ENCODE results near the gene RMRP. TPM values are rescaled to one million over a fixed set of nuclear protein-coding genes. Genes with fewer than 3 reads are reported as not detected.

Gene RMRP
- total and polyA plus RNA-seq, 10 of the 15 experiments (the other 5 are each of a cell fraction or from before 2014, with no cell fraction given) = 12.0 to 42,450 (median 6,418) TPM; not detected in 4

DNA sequence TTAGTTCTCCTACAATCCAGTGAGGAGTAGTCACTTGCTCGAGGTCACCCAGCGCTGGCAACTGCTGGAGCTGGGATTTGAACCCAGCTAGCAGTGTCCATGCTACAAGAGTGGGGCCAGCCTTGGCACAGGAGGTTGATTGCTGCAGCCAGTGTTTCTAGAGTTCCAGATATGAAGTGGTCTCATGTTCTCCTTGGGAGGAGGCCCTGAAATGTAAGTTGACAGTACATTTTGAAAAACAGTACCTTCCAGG is 1.1 kb upstream of the RMRP start:
- intact Hi-C loops (cut with micrococcal nuclease; ENCODE audit: unreplicated experiment) (loop anchor here (1.0 to 10.0 kb wide), 3 partner anchors 55 to 166 kb away; partner anchors contain the start of genes FAM221B and TMEM8B), in situ Hi-C loops (cut with MboI) (no loop called here)
- Histone ChIP-seq H3K4me3 (peak overlapping the region; percentile 85), H3K4me2 (ENCODE audit: control insufficient read depth, insufficient read depth) (peak overlapping the region; percentile 95), H4K20me1 (ENCODE audit: control insufficient read depth, insufficient read depth) (no peaks in the 10 kb centered on the region), H3K9me3 (replicated peaks; ENCODE audit: control insufficient read depth, insufficient read depth, low read length) (no peaks in the 10 kb centered on the region), H3K27ac (ENCODE audit: control insufficient read depth, insufficient read depth) (peak overlapping the region; percentile 90), H3K4me1 (ENCODE audit: control insufficient read depth, insufficient read depth, low read length) (peaks cover 32% of the 10 kb centered on the region), H3K9ac (ENCODE audit: control insufficient read depth, insufficient read depth, low read length) (peak overlapping the region; percentile 78), H2AFZ (ENCODE audit: control insufficient read depth, low read depth, low read length) (peak overlapping the region; percentile 64; the same call in 1 of the 2 replicates), H3K27me3 (replicated peaks in 1 of 2; ENCODE audit: control insufficient read depth in 2 of 2, insufficient read depth in 2 of 2, low read length in 1 of 2) (no peaks in the 10 kb centered on the region), H3K36me3 (ENCODE audit: control insufficient read depth in 2 of 2, insufficient read depth in 2 of 2, low read length in 1 of 2) (peaks cover 6 to 9% of the 10 kb centered on the region in 2 experiments; a peak in 3 of 4 replicates), H3K79me2 (ENCODE audit: control insufficient read depth, insufficient read depth, low read length) (peaks cover 30% of the 10 kb centered on the region)
- ATAC-seq = peak; percentile 4
- WGBS (ENCODE audit: insufficient coverage, insufficient replicate concordance, low lambda C conversion rate, missing lambda C conversion rate) = 0% methylated on average over 2 of the region's 2 CpGs
- DNase-seq (ENCODE audit: low read depth, low spot score) = no peak
- no peak for FAIRE-seq
- POLR2A ChIA-PET = interaction anchor here (0.9 to 10.9 kb wide), 9 partner anchors 10 to 119 kb away, joined by 3 to 163 read pairs (median 7); partner anchors contain the start of genes CD72, CREB3, SIT1 and TESK1
- SMC1A ChIA-PET (ENCODE audit: uncharacterized antibody, unreplicated experiment) = interaction anchor here (0.8 to 12.5 kb wide), 9 partner anchors 12 to 224 kb away, joined by 3 to 145 read pairs (median 3); partner anchors contain the start of genes CREB3, SIT1 and TLN1
- no peak for TF ChIP-seq TAF1 (IDR thresholded peaks at IDR 0.05; ENCODE audit: borderline replicate concordance, low read depth, low read length)
- no peak for TF ChIP-seq TCF3 (IDR thresholded peaks at IDR 0.05; ENCODE audit: borderline replicate concordance, insufficient read depth, low read depth, low read length)
- TF ChIP-seq NFYB (IDR thresholded peaks at IDR 0.05; ENCODE audit: insufficient read depth, low read depth, low read length) = no peak
- TF ChIP-seq CREB1 (IDR thresholded peaks at IDR 0.05; ENCODE audit: low read depth) = no peak
- TF ChIP-seq NR2C2 (IDR thresholded peaks at IDR 0.05; ENCODE audit: borderline replicate concordance, control insufficient read depth, insufficient read length, low read depth) = no peak
- no peak for TF ChIP-seq KLF5 (IDR thresholded peaks at IDR 0.05; ENCODE audit: partially characterized antibody)
- TF ChIP-seq LARP7 (IDR thresholded peaks at IDR 0.05) = no peak
- no peak for TF ChIP-seq FOS (IDR thresholded peaks at IDR 0.05; ENCODE audit: borderline replicate concordance, extremely low read depth, insufficient read length)
- TF ChIP-seq ZNF622 (IDR thresholded peaks at IDR 0.05) = no peak
- TF ChIP-seq, protein P1, sequence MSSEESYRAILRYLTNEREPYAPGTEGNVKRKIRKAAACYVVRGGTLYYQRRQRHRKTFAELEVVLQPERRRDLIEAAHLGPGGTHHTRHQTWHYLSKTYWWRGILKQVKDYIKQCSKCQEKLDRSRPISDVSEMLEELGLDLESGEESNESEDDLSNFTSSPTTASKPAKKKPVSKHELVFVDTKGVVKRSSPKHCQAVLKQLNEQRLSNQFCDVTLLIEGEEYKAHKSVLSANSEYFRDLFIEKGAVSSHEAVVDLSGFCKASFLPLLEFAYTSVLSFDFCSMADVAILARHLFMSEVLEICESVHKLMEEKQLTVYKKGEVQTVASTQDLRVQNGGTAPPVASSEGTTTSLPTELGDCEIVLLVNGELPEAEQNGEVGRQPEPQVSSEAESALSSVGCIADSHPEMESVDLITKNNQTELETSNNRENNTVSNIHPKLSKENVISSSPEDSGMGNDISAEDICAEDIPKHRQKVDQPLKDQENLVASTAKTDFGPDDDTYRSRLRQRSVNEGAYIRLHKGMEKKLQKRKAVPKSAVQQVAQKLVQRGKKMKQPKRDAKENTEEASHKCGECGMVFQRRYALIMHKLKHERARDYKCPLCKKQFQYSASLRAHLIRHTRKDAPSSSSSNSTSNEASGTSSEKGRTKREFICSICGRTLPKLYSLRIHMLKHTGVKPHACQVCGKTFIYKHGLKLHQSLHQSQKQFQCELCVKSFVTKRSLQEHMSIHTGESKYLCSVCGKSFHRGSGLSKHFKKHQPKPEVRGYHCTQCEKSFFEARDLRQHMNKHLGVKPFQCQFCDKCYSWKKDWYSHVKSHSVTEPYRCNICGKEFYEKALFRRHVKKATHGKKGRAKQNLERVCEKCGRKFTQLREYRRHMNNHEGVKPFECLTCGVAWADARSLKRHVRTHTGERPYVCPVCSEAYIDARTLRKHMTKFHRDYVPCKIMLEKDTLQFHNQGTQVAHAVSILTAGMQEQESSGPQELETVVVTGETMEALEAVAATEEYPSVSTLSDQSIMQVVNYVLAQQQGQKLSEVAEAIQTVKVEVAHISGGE (CRISPR knock-in tag; IDR thresholded peaks at IDR 0.05) = no peak
- TF ChIP-seq, protein P2, sequence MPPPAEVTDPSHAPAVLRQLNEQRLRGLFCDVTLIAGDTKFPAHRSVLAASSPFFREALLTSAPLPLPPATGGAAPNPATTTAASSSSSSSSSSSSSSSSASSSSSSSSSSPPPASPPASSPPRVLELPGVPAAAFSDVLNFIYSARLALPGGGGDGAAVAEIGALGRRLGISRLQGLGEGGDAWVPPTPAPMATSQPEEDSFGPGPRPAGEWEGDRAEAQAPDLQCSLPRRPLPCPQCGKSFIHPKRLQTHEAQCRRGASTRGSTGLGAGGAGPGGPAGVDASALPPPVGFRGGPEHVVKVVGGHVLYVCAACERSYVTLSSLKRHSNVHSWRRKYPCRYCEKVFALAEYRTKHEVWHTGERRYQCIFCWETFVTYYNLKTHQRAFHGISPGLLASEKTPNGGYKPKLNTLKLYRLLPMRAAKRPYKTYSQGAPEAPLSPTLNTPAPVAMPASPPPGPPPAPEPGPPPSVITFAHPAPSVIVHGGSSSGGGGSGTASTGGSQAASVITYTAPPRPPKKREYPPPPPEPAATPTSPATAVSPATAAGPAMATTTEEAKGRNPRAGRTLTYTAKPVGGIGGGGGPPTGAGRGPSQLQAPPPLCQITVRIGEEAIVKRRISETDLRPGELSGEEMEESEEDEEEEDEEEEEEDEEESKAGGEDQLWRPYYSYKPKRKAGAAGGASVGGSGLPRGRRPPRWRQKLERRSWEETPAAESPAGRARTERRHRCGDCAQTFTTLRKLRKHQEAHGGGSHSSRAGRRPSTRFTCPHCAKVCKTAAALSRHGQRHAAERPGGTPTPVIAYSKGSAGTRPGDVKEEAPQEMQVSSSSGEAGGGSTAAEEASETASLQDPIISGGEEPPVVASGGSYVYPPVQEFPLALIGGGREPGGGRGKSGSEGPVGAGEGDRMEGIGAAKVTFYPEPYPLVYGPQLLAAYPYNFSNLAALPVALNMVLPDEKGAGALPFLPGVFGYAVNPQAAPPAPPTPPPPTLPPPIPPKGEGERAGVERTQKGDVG (CRISPR knock-in tag; IDR thresholded peaks at IDR 0.05) = no peak
- no peak for TF ChIP-seq SIN3A (IDR thresholded peaks at IDR 0.05; ENCODE audit: low read depth, low read length)
- TF ChIP-seq EZH2 (IDR thresholded peaks at IDR 0.05; ENCODE audit: borderline replicate concordance, control insufficient read depth, low read depth, low read length) = no peak
- TF ChIP-seq CHD4 (IDR thresholded peaks at IDR 0.05) = no peak
- no peak for TF ChIP-seq RAD51 (IDR thresholded peaks at IDR 0.05)
- TF ChIP-seq ATF7 (IDR thresholded peaks at IDR 0.05; ENCODE audit: low read depth) = no peak
- no peak for TF ChIP-seq RUNX3 (IDR thresholded peaks at IDR 0.05; ENCODE audit: low read length)
- CTCF ChIA-PET = interaction anchor here (0.5 to 13.5 kb wide), 16 partner anchors 11 to 224 kb away, joined by 3 to 227 read pairs (median 6); partner anchors contain the start of genes CREB3, GBA2, RGP1 and TLN1
- RAD21 ChIA-PET (ENCODE audit: unreplicated experiment) = interaction anchor here (0.8 to 5.2 kb wide), 11 partner anchors 11 to 543 kb away, joined by 3 to 60 read pairs (median 6); partner anchors contain the start of genes ATOSB, CREB3, TESK1 and TLN1
- BruUV-seq (replicated peaks) = no TSS peak
